ENCODE data around the gene MAN1A1.

- no peak for TF ChIP-seq IRF1 (CRISPR knock-in tag; IDR thresholded peaks at IDR 0.05)
- TF ChIP-seq ZNF423 (CRISPR knock-in tag; IDR thresholded peaks at IDR 0.05): no peak
- TF ChIP-seq, protein P1, sequence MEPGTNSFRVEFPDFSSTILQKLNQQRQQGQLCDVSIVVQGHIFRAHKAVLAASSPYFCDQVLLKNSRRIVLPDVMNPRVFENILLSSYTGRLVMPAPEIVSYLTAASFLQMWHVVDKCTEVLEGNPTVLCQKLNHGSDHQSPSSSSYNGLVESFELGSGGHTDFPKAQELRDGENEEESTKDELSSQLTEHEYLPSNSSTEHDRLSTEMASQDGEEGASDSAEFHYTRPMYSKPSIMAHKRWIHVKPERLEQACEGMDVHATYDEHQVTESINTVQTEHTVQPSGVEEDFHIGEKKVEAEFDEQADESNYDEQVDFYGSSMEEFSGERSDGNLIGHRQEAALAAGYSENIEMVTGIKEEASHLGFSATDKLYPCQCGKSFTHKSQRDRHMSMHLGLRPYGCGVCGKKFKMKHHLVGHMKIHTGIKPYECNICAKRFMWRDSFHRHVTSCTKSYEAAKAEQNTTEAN (CRISPR knock-in tag; IDR thresholded peaks at IDR 0.05): no peak
- no peak for TF ChIP-seq E2F4 (CRISPR knock-in tag; IDR thresholded peaks at IDR 0.05; ENCODE audit: borderline replicate concordance, low read depth)
- TF ChIP-seq ZMAT4 (CRISPR knock-in tag; IDR thresholded peaks at IDR 0.05): no peak
- TF ChIP-seq ATF1 (CRISPR knock-in tag; IDR thresholded peaks at IDR 0.05): no peak
- no peak for TF ChIP-seq GTF2I (CRISPR knock-in tag; conservative IDR thresholded peaks at IDR 0.05)
Measured at GRCh38 chr6:119173249-119174084, 176.1 kb downstream of the MAN1A1 start.
